GM12878 (cell line): ENCODE measurements around the gene RCAN2.

Experiments
- BHLHE40 ChIP-seq, 2 experiments: fragments of 450-650 bp in 1 of 2; IDR thresholded peaks; 2 replicates each; pipeline ENCODE4 v1.6.1; 2011 to 2017; ENCODE audit warnings: low read depth in 2 of 2, borderline replicate concordance in 1 of 2, improper control_type of control experiment in 1 of 2, low read length in 1 of 2, mild to moderate bottlenecking in 1 of 2
- CTCF ChIP-seq, 3 experiments: IDR thresholded peaks in 2 of 3; conservative IDR thresholded peaks in 1 of 3; 2 replicates each; pipeline ENCODE4 v1.5.1; 2011; ENCODE audit warnings: low read depth in 3 of 3, low read length in 3 of 3, mild to moderate bottlenecking in 3 of 3, control low read depth in 2 of 3, moderate library complexity in 2 of 3, inconsistent platforms in 1 of 3, mixed read lengths in 1 of 3; ENCODE audit not compliant: control insufficient read depth in 2 of 3, insufficient read depth in 1 of 3; ENCODE audit errors: extremely low read depth in 1 of 3
- POLR2A ChIP-seq: IDR thresholded peaks from 2 replicates; pipeline ENCODE4 v1.6.1; 2011; ENCODE audit warnings: low read depth, mild to moderate bottlenecking, low read length
- SKIL ChIP-seq: fragments of 450-650 bp; IDR thresholded peaks from 2 replicates; pipeline ENCODE4 v1.6.1; 2017; ENCODE audit warnings: mild to moderate bottlenecking, low read depth, inconsistent platforms; ENCODE audit not compliant: poor library complexity, severe bottlenecking
- SUZ12 ChIP-seq: fragments of 200-600 bp; sonication (generic); IDR thresholded peaks from one replicate; pipeline ENCODE4 v1.6.1; 2018; ENCODE audit warnings: antibody characterized with exemption, mild to moderate bottlenecking; ENCODE audit not compliant: unreplicated experiment
- TAF1 ChIP-seq: IDR thresholded peaks from 2 replicates; pipeline ENCODE4 v1.6.1; 2011; ENCODE audit warnings: mild to moderate bottlenecking, low read depth, low read length, borderline replicate concordance
- TF ChIP-seq, protein P1 (sequence below): IDR thresholded peaks from 2 replicates; pipeline ENCODE4 v1.6.1; 2012; ENCODE audit warnings: low read depth, low read length, improper control_type of control experiment
- TF ChIP-seq, protein P2 (sequence below): fragments of 450-650 bp; IDR thresholded peaks from 2 replicates; pipeline ENCODE4 v1.6.1; 2017; ENCODE audit warnings: mild to moderate bottlenecking, moderate library complexity

- TF ChIP-seq SUZ12: no peak
- TF ChIP-seq, protein P1, sequence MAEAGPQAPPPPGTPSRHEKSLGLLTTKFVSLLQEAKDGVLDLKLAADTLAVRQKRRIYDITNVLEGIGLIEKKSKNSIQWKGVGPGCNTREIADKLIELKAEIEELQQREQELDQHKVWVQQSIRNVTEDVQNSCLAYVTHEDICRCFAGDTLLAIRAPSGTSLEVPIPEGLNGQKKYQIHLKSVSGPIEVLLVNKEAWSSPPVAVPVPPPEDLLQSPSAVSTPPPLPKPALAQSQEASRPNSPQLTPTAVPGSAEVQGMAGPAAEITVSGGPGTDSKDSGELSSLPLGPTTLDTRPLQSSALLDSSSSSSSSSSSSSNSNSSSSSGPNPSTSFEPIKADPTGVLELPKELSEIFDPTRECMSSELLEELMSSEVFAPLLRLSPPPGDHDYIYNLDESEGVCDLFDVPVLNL: no peak
- TF ChIP-seq BHLHE40 (IDR thresholded peaks at IDR 0.05; ENCODE audit: borderline replicate concordance in 1 of 2, low read depth in 2 of 2, low read length in 1 of 2): no peak
- TF ChIP-seq CTCF (IDR thresholded peaks at IDR 0.05 in 2 of 3, conservative IDR thresholded peaks at IDR 0.05 in 1 of 3; ENCODE audit: control insufficient read depth in 2 of 3, extremely low read depth in 1 of 3, insufficient read depth in 1 of 3, low read depth in 3 of 3, low read length in 3 of 3): no peak
- TF ChIP-seq SKIL: no peak
- no peak for TF ChIP-seq POLR2A
- TF ChIP-seq, protein P2, sequence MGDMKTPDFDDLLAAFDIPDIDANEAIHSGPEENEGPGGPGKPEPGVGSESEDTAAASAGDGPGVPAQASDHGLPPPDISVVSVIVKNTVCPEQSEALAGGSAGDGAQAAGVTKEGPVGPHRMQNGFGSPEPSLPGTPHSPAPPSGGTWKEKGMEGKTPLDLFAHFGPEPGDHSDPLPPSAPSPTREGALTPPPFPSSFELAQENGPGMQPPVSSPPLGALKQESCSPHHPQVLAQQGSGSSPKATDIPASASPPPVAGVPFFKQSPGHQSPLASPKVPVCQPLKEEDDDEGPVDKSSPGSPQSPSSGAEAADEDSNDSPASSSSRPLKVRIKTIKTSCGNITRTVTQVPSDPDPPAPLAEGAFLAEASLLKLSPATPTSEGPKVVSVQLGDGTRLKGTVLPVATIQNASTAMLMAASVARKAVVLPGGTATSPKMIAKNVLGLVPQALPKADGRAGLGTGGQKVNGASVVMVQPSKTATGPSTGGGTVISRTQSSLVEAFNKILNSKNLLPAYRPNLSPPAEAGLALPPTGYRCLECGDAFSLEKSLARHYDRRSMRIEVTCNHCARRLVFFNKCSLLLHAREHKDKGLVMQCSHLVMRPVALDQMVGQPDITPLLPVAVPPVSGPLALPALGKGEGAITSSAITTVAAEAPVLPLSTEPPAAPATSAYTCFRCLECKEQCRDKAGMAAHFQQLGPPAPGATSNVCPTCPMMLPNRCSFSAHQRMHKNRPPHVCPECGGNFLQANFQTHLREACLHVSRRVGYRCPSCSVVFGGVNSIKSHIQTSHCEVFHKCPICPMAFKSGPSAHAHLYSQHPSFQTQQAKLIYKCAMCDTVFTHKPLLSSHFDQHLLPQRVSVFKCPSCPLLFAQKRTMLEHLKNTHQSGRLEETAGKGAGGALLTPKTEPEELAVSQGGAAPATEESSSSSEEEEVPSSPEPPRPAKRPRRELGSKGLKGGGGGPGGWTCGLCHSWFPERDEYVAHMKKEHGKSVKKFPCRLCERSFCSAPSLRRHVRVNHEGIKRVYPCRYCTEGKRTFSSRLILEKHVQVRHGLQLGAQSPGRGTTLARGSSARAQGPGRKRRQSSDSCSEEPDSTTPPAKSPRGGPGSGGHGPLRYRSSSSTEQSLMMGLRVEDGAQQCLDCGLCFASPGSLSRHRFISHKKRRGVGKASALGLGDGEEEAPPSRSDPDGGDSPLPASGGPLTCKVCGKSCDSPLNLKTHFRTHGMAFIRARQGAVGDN: no peak
- no peak for TF ChIP-seq TAF1
Measured at GRCh38 chr6:46310196-46310595, 181.1 kb downstream of the RCAN2 start.
